Activated CD4-positive, alpha-beta T cell treated with anti-CD3 and anti-CD28 coated beads for 36 hours (primary cell): ENCODE measurements around the gene UGGT2. TPM values are rescaled to one million over a fixed set of nuclear protein-coding genes. Genes with fewer than 3 reads are reported as not detected.

ENCODE experiments used
- ATAC-seq: fragments of 200-7000 bp; cut with Tn5 transposase; one replicate; pipeline ENCODE4 v1.10.0; 2021; ENCODE audit warnings: mild to moderate bottlenecking, moderate library complexity
- CTCF ChIA-PET: fragments of 350-600 bp; sonication (Branson Sonifier 250); formaldehyde crosslinking; loops from one replicate; lab custom pipeline; 2021; ENCODE audit warnings: antibody characterized with exemption; lab: Charles Lee
- POLR2A ChIA-PET: fragments of 350-600 bp; sonication (Branson Sonifier 250); formaldehyde crosslinking; loops from one replicate; lab custom pipeline; 2021; ENCODE audit warnings: antibody characterized with exemption, inconsistent platforms; lab: Charles Lee
- DNase-seq: peaks from one replicate; pipeline ENCODE4 v3.0.0-alpha.2; 2020
- H3K27ac Mint-ChIP-seq: one replicate; pipeline ENCODE4 v1.8.0; 2021; ENCODE audit warnings: mixed read lengths
- H3K27me3 Mint-ChIP-seq: one replicate; pipeline ENCODE4 v1.8.0; 2021; ENCODE audit warnings: mixed read lengths
- H3K36me3 Mint-ChIP-seq: one replicate; pipeline ENCODE4 v1.8.0; 2021; ENCODE audit warnings: low read depth, mixed read lengths
- H3K4me1 Mint-ChIP-seq: one replicate; pipeline ENCODE4 v1.8.0; 2021; ENCODE audit warnings: mixed read lengths
- H3K4me3 Mint-ChIP-seq: one replicate; pipeline ENCODE4 v1.8.0; 2021; ENCODE audit warnings: mild to moderate bottlenecking, moderate library complexity, mixed read lengths
- H3K9me3 Mint-ChIP-seq: one replicate; pipeline ENCODE4 v1.8.0; 2021; ENCODE audit warnings: low read depth, mixed read lengths
- intact Hi-C, 2 experiments: fragments of 100-400 bp; cut with DNase I in 1 of 2; cut with micrococcal nuclease in 1 of 2; formaldehyde crosslinking; loops; one replicate each; pipeline versions ENCODE4 v1.14.2 to v1.15.1; 2022 to 2024; cut with DNase I, micrococcal nuclease
- total RNA-seq, 2 experiments: library from RNA; stranded (reverse); gene quantifications; one replicate each; pipeline ENCODE4 v1.2.3, GENCODE V29; 2021

Gene UGGT2
- total RNA-seq, 2 experiments from 2014 or later, result 0.18 to 0.34 TPM

GRCh38 chr13:95752677-95753076, 300.5 kb downstream of the UGGT2 start:
- no peak for DNase-seq
- H3K4me1 Mint-ChIP-seq, result peaks cover 11% of the 10 kb centered on the region
- peaks cover 5% of the 10 kb centered on the region for H3K36me3 Mint-ChIP-seq
- intact Hi-C loops, result no loop called here
- ChIA-PET POLR2A (no interaction called here), CTCF (no interaction called here)
- peaks cover 2% of the 10 kb centered on the region for H3K9me3 Mint-ChIP-seq
- ATAC-seq, result no peak
- H3K27ac Mint-ChIP-seq, result no peak overlapping the region
- no peak overlapping the region for H3K4me3 Mint-ChIP-seq
- no peaks in the 10 kb centered on the region for H3K27me3 Mint-ChIP-seq

Other genes with a start within 250 kb of the UGGT2 start
- gene HS6ST3, start 36.7 kb upstream of the UGGT2 start, total RNA-seq, result not detected